A172 (cell line): ENCODE data around the gene PRKAR1A. TPM values are rescaled to one million over a fixed set of nuclear protein-coding genes. Genes with fewer than 3 reads are reported as not detected.
"Not testable (repeated sequence)": the region's sequence is repeated elsewhere in the genome, so short reads cannot be mapped to it uniquely, and the experiment has no call there.

Experiments used
- DNase-seq: peaks from one replicate; pipeline ENCODE4 v3.0.0-alpha.2; 2015; ENCODE audit warnings: low spot score
- total RNA-seq: library from RNA; depleted of rRNA; stranded (reverse); fragments of >200 nt; shearing (Covaris generic); gene quantifications from 2 replicates; pipeline ENCODE4 v1.2.3, GENCODE V29; 2014; rRNA removed

The PRKAR1A gene
- 253 and 301 TPM in 2 replicates for total RNA-seq

- DNase-seq: peak; percentile 94
Measured at GRCh38 chr17:68512247-68512959, at the start of gene PRKAR1A. Gene PRKAR1A, plus strand, starts transcription at chr17:68512430. Its CDS starts 2,970 bp downstream, at chr17:68515400.

DNA sequence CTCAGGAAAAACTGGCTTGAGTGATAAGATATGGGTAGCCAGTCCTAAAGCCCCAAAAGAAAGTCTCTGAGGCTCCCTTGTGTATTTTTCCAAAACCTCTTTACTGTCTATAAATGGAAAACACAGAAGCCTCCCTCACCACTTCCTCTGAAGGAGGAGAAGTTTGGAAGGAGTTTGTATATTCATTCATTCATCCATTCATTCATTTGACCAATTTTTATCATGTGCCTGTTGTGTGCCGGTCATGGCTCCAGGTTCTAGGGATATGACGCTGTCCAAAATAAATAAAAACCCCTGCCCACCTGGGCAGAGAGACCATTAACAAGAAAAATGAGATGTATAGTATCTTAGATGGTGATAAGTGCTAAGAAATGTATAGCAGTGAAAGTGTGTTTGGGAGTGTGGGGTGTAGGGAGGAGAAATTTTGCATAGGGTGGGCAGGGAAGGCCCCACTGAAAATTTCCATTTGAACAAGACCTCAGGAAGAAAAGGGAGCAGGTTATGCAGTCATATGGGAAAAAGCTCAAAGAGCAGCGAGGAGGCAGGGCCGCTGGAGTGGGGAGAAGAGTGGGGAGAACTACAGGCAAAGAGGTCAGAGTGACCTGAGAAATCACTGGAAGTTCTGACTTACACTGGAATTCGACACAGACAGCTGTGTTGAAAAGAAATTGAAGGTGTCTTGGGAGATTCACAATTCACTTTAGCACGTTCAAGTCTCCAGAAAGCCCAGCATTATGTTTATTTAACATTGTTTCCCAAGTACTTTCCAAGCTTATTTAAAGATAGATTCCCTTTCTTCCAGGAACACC is 48.8 kb upstream of the PRKAR1A start:
- no peak for DNase-seq

GRCh38 chr17:68468334-68468733 is 43.9 kb upstream of the PRKAR1A start:
- DNase-seq: no peak

- DNase-seq: no peak
Measured at GRCh38 chr17:68468788-68469187, 43.4 kb upstream of the PRKAR1A start.

DNA sequence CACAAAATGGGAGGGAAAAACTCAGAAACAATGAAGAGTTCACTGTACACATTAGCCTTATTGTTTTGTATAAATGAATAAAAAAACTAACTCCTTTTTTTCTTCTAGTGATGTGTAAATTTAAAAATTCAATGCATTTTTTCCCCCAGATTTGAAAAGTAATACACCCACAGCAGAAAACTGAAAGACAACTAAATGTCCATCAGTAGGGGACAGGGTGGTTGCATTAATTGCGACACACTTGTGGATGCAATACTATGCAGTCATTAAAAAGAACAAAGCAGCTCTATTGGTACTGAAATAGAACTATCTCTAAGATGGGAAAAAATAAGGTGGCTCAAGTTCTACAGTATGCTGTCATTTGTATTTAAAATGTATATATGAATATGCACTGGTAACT is 41.3 kb upstream of the PRKAR1A start:
- no peak for DNase-seq

- DNase-seq: no peak
Measured at GRCh38 chr17:68480885-68481284, 31.3 kb upstream of the PRKAR1A start.

- no peak for DNase-seq
Measured at GRCh38 chr17:68482576-68483041, 29.6 kb upstream of the PRKAR1A start.

- DNase-seq: no peak
Measured at GRCh38 chr17:68484458-68484857, 27.8 kb upstream of the PRKAR1A start.

DNA sequence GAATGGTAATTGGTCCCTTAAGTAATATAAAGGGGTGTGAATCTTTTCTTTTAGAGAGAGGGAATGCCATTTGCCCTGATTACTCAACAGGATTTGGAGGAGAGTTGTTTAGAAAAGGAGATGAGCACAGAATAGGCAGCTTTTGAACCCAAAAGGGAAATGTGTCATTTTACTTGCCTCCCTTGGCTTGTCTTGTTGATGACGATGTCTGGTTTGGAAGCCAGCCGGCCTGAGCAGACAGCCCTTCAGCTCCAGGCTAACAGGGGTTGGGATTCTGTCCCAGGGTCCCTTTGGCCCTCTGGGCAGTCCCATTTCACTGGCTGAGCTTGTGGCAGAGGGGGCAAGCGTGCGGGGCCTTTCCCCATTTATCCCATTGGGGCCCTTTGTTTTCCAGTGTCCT is 22.3 kb upstream of the PRKAR1A start:
- DNase-seq: no peak

DNA sequence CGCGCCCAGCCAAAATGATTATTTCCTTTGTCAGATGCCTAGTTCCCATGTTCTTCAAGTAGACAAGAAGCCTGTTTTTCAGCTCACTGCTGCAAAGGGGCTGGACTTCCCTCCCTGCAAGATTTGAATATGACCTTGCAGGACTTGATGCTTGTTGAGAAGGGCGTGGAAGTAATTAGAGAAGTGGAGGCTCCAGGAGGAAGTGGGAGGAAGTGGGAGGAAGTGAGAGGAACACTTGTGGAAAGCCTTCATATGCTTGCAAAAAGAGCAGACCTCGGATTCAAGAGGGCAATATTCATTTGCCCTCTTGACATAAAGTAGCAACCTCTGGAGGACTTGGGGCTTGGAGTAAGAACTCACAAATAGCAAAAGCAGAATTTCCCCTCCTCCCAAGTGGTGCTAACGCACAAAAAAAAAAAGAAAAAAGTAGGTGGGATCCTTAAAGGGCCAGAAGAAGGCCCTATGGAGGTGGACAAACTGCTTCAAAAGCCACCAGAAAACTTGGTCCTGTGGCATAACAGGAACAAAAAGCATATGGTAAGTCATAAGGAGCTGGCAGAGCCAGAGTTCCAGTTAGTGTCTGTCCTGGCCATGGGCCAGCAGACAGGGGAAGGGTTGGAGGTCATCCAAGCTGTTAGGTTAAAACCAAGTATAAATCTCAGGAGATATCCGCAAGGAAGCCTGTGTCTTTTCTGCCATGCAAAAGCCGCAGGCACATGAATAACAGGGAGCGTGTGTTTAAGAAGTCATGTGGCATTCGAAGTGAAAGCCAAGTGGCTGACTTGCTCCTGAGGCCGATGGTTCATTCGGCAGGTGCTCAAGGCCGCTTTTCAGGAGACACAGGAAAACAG is 20.6 kb upstream of the PRKAR1A start:
- no peak for DNase-seq

- DNase-seq: not testable (repeated sequence)
Measured at GRCh38 chr17:68492394-68493054, 19.7 kb upstream of the PRKAR1A start.

DNA sequence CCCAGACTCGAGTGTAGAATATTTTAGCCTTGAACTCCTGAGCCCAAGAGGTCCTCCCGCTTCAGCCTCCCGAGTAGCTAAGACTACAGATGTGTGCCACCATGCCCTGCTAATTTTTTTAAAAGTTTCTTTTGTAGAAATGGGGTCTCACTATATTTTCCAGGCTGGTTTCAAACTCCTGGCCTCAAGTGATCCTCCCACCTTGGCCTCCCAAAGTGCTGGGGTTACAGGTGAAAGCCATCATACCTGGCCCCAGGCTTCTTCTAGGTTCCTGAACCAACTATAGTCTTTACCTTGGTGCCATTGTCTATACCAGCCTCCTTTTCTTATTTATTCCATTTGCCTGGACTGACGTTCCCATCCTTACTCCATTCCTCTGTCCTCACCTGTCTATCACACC is 17.1 kb upstream of the PRKAR1A start:
- no peak for DNase-seq

- DNase-seq: no peak
Measured at GRCh38 chr17:68497885-68498319, 14.3 kb upstream of the PRKAR1A start.

GRCh38 chr17:68498479-68499326 is 13.5 kb upstream of the PRKAR1A start:
- no peak for DNase-seq

GRCh38 chr17:68499587-68499986 is 12.6 kb upstream of the PRKAR1A start:
- no peak for DNase-seq

DNA sequence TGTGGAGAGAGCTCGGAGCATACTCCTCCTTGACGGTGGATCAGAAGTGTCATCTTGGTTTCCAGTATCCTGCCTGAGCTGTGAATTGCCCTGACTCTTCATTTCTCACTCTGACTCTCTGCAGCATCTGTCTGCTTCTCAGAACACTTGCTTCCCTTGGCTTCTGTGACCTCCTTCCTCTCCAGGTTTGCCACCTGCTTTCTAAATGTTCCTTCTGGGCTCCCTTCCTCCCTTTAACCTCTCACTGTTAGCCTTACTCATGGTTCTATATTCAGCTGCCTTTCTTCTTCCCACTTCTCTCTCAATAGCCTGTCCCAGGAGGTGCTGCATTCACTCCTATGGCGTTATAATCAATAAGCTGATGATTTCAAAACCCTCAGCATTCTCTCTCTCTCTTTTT is 11.2 kb upstream of the PRKAR1A start:
- no peak for DNase-seq

DNA sequence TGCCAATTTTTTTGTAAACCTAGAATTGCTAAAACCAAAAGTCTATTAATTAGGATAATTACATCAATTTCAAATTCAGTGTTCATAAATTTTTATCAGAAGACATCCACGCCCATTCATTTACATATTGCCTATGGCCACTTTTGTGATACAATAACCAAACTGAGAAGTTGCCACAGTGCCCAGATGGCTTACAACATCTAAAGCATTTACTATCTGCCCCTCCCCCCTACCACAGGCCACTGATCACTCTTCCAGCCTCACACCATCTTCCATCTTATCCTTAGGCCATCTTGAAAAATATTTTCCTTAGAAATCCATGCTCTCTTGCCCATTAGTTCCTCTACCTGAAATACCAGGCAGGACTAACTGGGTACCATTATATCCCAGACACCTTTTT is 6.3 kb upstream of the PRKAR1A start:
- no peak for DNase-seq

- DNase-seq: no peak
Measured at GRCh38 chr17:68507576-68507975, 4.7 kb upstream of the PRKAR1A start.

- no peak for DNase-seq
Measured at GRCh38 chr17:68509141-68510057, 2.8 kb upstream of the PRKAR1A start.
